GDM1 (cell line): ENCODE results near the gene KDM3A.
"Not testable (repeated sequence)": the region's sequence is repeated elsewhere in the genome, so short reads cannot be mapped to it uniquely, and the experiment has no call there.

ENCODE experiments used
- DNase-seq: peaks from one replicate; lab custom pipeline; 2025; lab: John Stamatoyannopoulos, UW

KDM3A gene

GRCh38 chr2:86476918-86477317 lies 35.7 kb downstream of the KDM3A start:
- no peak for DNase-seq

- DNase-seq = no peak
Observed at GRCh38 chr2:86477349-86477748, 36.2 kb downstream of the KDM3A start.

GRCh38 chr2:86480105-86480504 lies 38.9 kb downstream of the KDM3A start:
- DNase-seq = no peak

GRCh38 chr2:86482034-86482433 lies 40.9 kb downstream of the KDM3A start:
- DNase-seq = no peak

- DNase-seq = no peak
Observed at GRCh38 chr2:86484385-86484784, 43.2 kb downstream of the KDM3A start.

GRCh38 chr2:86485103-86485502 lies 43.9 kb downstream of the KDM3A start:
- no peak for DNase-seq

GRCh38 chr2:86485802-86486201 lies 44.6 kb downstream of the KDM3A start:
- DNase-seq = no peak

GRCh38 chr2:86487062-86487461 lies 45.9 kb downstream of the KDM3A start:
- DNase-seq = no peak

GRCh38 chr2:86488561-86489250 lies 47.5 kb downstream of the KDM3A start:
- no peak for DNase-seq

GRCh38 chr2:86489542-86489941 lies 48.4 kb downstream of the KDM3A start:
- no peak for DNase-seq

- no peak for DNase-seq
Observed at GRCh38 chr2:86490245-86490644, 49.1 kb downstream of the KDM3A start.

GRCh38 chr2:86491088-86491487 lies 49.9 kb downstream of the KDM3A start:
- DNase-seq = no peak

- no peak for DNase-seq
Observed at GRCh38 chr2:86492048-86492453, 50.9 kb downstream of the KDM3A start.

GRCh38 chr2:86496391-86496790 lies 55.2 kb downstream of the KDM3A start:
- DNase-seq = not testable (repeated sequence)

- DNase-seq = no peak
Observed at GRCh38 chr2:86498468-86499260, 57.5 kb downstream of the KDM3A start.

- no peak for DNase-seq
Observed at GRCh38 chr2:86499326-86499725, 58.2 kb downstream of the KDM3A start.

GRCh38 chr2:86500325-86501083 lies 59.3 kb downstream of the KDM3A start:
- no peak for DNase-seq

GRCh38 chr2:86507600-86507999 lies 66.4 kb downstream of the KDM3A start:
- DNase-seq = no peak

- DNase-seq = no peak
Observed at GRCh38 chr2:86510436-86510933, 69.3 kb downstream of the KDM3A start.

- DNase-seq = no peak
Observed at GRCh38 chr2:86512034-86512433, 70.9 kb downstream of the KDM3A start.

GRCh38 chr2:86512892-86513291 lies 71.7 kb downstream of the KDM3A start:
- no peak for DNase-seq

- DNase-seq = no peak
Observed at GRCh38 chr2:86513948-86514660, 72.9 kb downstream of the KDM3A start.
